Sigmoid colon (tissue), 7 donors: Measurements from ENCODE around the gene SPAG5. TPM values are rescaled to one million over a fixed set of nuclear protein-coding genes. Genes with fewer than 3 reads are reported as not detected.

ENCODE experiments used
- DNase-seq: peaks from one replicate; pipeline ENCODE4 v3.0.0-alpha.2; 2019
- H3K27ac ChIP-seq, 4 donors: fragments of 200-600 bp; sonication (generic); one replicate each; pipeline ENCODE4 v1.5.1; 2016 to 2019; ENCODE audit warnings: mild to moderate bottlenecking in 1 of 4
- H3K27me3 ChIP-seq, 3 donors: fragments of 200-600 bp; sonication (generic); one replicate each; pipeline ENCODE4 v1.5.1; 2019; ENCODE audit warnings: mild to moderate bottlenecking in 1 of 3
- H3K36me3 ChIP-seq, 4 donors: fragments of 200-600 bp; sonication (generic); one replicate each; pipeline ENCODE4 v1.5.1; 2016 to 2019
- H3K4me1 ChIP-seq, 4 donors: fragments of 200-600 bp; sonication (generic); one replicate each; pipeline ENCODE4 v1.5.1; 2017 to 2019
- H3K4me3 ChIP-seq, 4 donors: fragments of 200-600 bp; sonication (generic); one replicate each; pipeline ENCODE4 v1.5.1; 2017 to 2019; ENCODE audit warnings: mild to moderate bottlenecking in 2 of 4, moderate library complexity in 1 of 4
- H3K9me3 ChIP-seq, 4 donors: fragments of 200-600 bp in 3 of 4; sonication (generic) in 3 of 4; one replicate each; pipeline versions ENCODE4 v1.5.1 to v1.6.1; 2013 to 2019
- EP300 ChIP-seq, 4 donors: sonication (generic); formaldehyde crosslinking; IDR thresholded peaks; one replicate each; pipeline ENCODE4 v1.6.1; 2017; ENCODE audit warnings: antibody characterized with exemption in 4 of 4
- POLR2A ChIP-seq, 2 donors: fragments of 450-650 bp; IDR thresholded peaks; one replicate each; pipeline ENCODE4 v1.6.1; 2016; ENCODE audit warnings: antibody characterized with exemption in 2 of 2, mild to moderate bottlenecking in 2 of 2, moderate library complexity in 2 of 2
- POLR2AphosphoS5 ChIP-seq, 4 donors: sonication (generic); formaldehyde crosslinking; IDR thresholded peaks; one replicate each; pipeline ENCODE4 v1.6.1; 2017; ENCODE audit warnings: antibody characterized with exemption in 4 of 4
- WGBS, 2 donors: extraction: QIAGEN DNeasy Blood & Tissue Kit; methylation state at CpG; one replicate each; pipeline ENCODE4 v1.1.7; 2013; 5-methylcytosine and 5-hydroxymethylcytosine counted together
- intact Hi-C: fragments of 100-400 bp; cut with DNase I; formaldehyde crosslinking; loops from one replicate; pipeline ENCODE4 v1.15.1; 2023
- polyA plus RNA-seq, 3 donors: library from polyadenylated mRNA; stranded (reverse); fragments of 200-250 nt; gene quantifications; one replicate each; pipeline ENCODE4 v1.2.3, GENCODE V29; 2013
- total RNA-seq, 4 donors: library from RNA; depleted of rRNA; stranded (reverse); fragments of >200 nt; gene quantifications; one replicate each; pipeline ENCODE4 v1.1.0, GENCODE V29; 2016
- TF ChIP-seq, protein P1 (sequence below), 4 experiments: fragments of 450-650 bp in 3 of 4; fragments of 200-600 bp in 1 of 4; IDR thresholded peaks; one replicate each; pipeline ENCODE4 v1.5.1; 2016 to 2019; ENCODE audit warnings: antibody characterized with exemption in 4 of 4, mild to moderate bottlenecking in 3 of 4, moderate library complexity in 2 of 4
- donor health status: healthy with polysubstance abuse.
- donor health status: Bipolar disorder and iron deficiency.
- donor health status: healthy.

The SPAG5 gene
- total and polyA plus RNA-seq, 7 donors: 0.33 to 35.2 (median 3.9) TPM

DNA sequence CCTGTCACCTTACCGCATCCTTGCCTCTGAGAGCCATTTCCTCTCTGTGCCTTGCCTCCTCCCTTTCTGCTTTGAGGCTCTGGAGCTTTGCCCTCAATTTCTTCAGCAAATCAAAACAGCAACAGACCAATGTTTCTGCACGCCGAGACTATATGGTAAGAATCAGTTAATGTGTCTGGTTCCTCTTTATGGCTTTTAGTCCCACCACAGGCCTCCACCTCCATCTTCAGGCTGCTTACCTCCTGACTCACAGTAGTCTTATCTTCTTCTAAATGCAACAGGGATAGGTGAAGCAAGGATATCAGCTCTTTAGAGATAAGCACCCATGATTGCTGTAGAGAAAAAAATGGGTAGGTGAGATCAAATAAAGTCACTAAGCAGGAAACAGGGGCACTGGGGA, 13.0 kb downstream of the SPAG5 start:
- no peak for DNase-seq
- peaks cover 0 to 3% (median 0%) of the 10 kb centered on the region in 4 donors for H3K36me3 ChIP-seq
- H3K4me1 ChIP-seq: no peaks in the 10 kb centered on the region
- 91 to 92% methylated on average over 3 of the region's 3 CpGs for WGBS, 2 donors
- intact Hi-C loops: no loop called here
- TF ChIP-seq POLR2A (IDR thresholded peaks at IDR 0.05): no peak
- TF ChIP-seq POLR2AphosphoS5 (IDR thresholded peaks at IDR 0.05): no peak
- TF ChIP-seq EP300 (IDR thresholded peaks at IDR 0.05): no peak
- TF ChIP-seq, protein P1, sequence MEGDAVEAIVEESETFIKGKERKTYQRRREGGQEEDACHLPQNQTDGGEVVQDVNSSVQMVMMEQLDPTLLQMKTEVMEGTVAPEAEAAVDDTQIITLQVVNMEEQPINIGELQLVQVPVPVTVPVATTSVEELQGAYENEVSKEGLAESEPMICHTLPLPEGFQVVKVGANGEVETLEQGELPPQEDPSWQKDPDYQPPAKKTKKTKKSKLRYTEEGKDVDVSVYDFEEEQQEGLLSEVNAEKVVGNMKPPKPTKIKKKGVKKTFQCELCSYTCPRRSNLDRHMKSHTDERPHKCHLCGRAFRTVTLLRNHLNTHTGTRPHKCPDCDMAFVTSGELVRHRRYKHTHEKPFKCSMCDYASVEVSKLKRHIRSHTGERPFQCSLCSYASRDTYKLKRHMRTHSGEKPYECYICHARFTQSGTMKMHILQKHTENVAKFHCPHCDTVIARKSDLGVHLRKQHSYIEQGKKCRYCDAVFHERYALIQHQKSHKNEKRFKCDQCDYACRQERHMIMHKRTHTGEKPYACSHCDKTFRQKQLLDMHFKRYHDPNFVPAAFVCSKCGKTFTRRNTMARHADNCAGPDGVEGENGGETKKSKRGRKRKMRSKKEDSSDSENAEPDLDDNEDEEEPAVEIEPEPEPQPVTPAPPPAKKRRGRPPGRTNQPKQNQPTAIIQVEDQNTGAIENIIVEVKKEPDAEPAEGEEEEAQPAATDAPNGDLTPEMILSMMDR (IDR thresholded peaks at IDR 0.05): no peak
- H3K4me3 ChIP-seq: no peak overlapping the region
- no peak overlapping the region for H3K27ac ChIP-seq
- H3K27me3 ChIP-seq: no peaks in the 10 kb centered on the region
- H3K9me3 ChIP-seq: no peaks in the 10 kb centered on the region

- no peaks in the 10 kb centered on the region for H3K4me1 ChIP-seq
- no peak overlapping the region for H3K4me3 ChIP-seq
- H3K27ac ChIP-seq: no peak overlapping the region
- no peaks in the 10 kb centered on the region for H3K9me3 ChIP-seq
- no peaks in the 10 kb centered on the region for H3K27me3 ChIP-seq
- TF ChIP-seq, protein P1 (IDR thresholded peaks at IDR 0.05): no peak
- no peak for TF ChIP-seq EP300 (IDR thresholded peaks at IDR 0.05)
- TF ChIP-seq POLR2A (IDR thresholded peaks at IDR 0.05): no peak
- no peak for TF ChIP-seq POLR2AphosphoS5 (IDR thresholded peaks at IDR 0.05)
- WGBS, 2 donors: 81 to 91% methylated on average over 3 of the region's 3 CpGs
- H3K36me3 ChIP-seq: peaks cover 0 to 3% (median 0%) of the 10 kb centered on the region in 4 donors
- intact Hi-C loops: no loop called here
- no peak for DNase-seq
These were observed 14.4 kb downstream of the SPAG5 start for GRCh38 chr17:28584434-28584833.

DNA sequence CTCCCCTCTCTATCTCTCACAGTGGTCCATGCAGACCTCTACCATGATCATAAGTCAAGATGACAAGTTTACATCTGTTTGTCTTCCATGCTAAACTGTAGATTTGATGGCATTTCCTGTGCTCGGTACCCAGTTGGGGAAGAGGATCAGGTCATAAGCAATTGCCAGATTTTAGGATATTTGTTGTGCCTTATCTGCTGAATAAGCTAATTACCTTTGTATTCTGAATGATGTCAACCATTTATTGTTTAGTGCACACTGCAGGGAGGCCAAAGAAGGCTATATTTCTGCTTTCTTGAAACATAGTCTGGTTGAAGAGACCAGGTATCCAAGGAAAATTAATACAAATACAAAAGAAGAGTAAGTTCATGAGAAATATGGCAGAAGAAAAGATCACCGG, 16.3 kb downstream of the SPAG5 start:
- Histone ChIP-seq H3K9me3 (no peaks in the 10 kb centered on the region), H3K27me3 (no peaks in the 10 kb centered on the region), H3K27ac (no peak overlapping the region), H3K36me3 (peaks cover 0 to 3% (median 0%) of the 10 kb centered on the region in 4 donors), H3K4me1 (no peaks in the 10 kb centered on the region), H3K4me3 (no peak overlapping the region)
- no peak for DNase-seq
- WGBS, 2 donors: 97 to 98% methylated on average over 2 of the region's 2 CpGs
- intact Hi-C loops: no loop called here
- TF ChIP-seq EP300 (IDR thresholded peaks at IDR 0.05): no peak
- TF ChIP-seq POLR2A (IDR thresholded peaks at IDR 0.05): no peak
- TF ChIP-seq POLR2AphosphoS5 (IDR thresholded peaks at IDR 0.05): no peak
- TF ChIP-seq, protein P1 (IDR thresholded peaks at IDR 0.05): no peak

DNA sequence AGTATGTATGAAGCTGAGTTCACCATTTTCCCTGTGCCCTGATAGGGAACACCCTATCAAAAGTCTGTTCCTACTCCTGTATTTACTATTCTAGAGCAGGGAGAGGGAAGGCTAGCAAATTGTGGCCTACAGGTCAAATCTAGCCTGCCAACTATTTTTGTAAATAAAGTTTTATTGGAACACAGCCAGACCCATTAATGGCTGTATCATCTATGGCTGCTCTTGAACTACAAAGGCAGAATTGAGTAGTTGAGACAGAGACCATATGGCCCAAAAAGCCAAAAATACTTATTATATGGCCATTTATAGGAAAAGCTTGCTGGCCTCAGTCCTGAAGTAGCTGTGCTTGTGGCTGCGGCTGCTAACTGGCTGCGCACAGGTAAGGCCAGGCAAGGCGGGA, 17.9 kb downstream of the SPAG5 start:
- TF ChIP-seq POLR2AphosphoS5 (IDR thresholded peaks at IDR 0.05): no peak
- no peak for TF ChIP-seq POLR2A (IDR thresholded peaks at IDR 0.05)
- TF ChIP-seq EP300 (IDR thresholded peaks at IDR 0.05): no peak
- TF ChIP-seq, protein P1 (IDR thresholded peaks at IDR 0.05): no peak
- WGBS, 2 donors: 99 to 100% methylated on average over 3 of the region's 3 CpGs
- H3K9me3 ChIP-seq: no peaks in the 10 kb centered on the region
- no peaks in the 10 kb centered on the region for H3K27me3 ChIP-seq
- no peak overlapping the region for H3K4me3 ChIP-seq
- peaks cover 0 to 3% (median 0%) of the 10 kb centered on the region in 4 donors for H3K36me3 ChIP-seq
- no peak for DNase-seq
- intact Hi-C loops: no loop called here
- no peak overlapping the region for H3K27ac ChIP-seq
- H3K4me1 ChIP-seq: peaks cover 0 to 8% (median 7%) of the 10 kb centered on the region in 4 donors

DNA sequence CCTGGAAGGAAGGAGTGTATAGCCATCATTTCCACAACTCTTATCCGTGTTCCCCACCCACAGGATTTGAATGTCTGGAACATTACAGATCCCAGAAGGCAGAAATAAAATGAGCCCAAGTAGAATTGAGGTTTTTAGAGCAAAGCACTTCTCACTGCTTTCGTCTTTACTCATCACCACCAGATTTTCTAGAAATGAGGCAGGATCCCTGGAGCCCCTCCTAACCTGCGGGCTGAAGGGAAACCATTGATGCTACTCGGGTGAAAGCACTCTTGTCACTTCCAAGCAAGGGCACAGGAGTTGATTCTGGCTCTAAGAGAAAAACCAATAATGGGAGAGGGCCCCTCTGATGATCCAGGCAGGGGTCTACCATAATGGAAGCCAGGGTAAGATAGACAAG, 19.3 kb downstream of the SPAG5 start:
- no peak overlapping the region for H3K4me3 ChIP-seq
- H3K27me3 ChIP-seq: no peaks in the 10 kb centered on the region
- no peaks in the 10 kb centered on the region for H3K9me3 ChIP-seq
- no peak overlapping the region for H3K27ac ChIP-seq
- TF ChIP-seq EP300 (IDR thresholded peaks at IDR 0.05) (no peak), POLR2AphosphoS5 (IDR thresholded peaks at IDR 0.05) (no peak), POLR2A (IDR thresholded peaks at IDR 0.05) (no peak)
- TF ChIP-seq, protein P1 (IDR thresholded peaks at IDR 0.05): no peak
- WGBS, 2 donors: 82 to 92% methylated on average over 4 of the region's 4 CpGs
- H3K36me3 ChIP-seq: peaks cover 0 to 3% (median 0%) of the 10 kb centered on the region in 4 donors
- H3K4me1 ChIP-seq: peaks cover 0 to 8% (median 7%) of the 10 kb centered on the region in 4 donors
- no peak for DNase-seq
- intact Hi-C loops: no loop called here
